SJSA1 (cell line): ENCODE results near the gene RIC3. TPM values are rescaled to one million over a fixed set of nuclear protein-coding genes. Genes with fewer than 3 reads are reported as not detected.
A peak's percentile ranks its signal among the peaks of the same experiment; 100 is the strongest.

Experiments
- DNase-seq, 2 experiments: peaks; one replicate each; pipeline ENCODE4 v3.0.0-alpha.2; 2015 to 2020; ENCODE audit warnings: low spot score in 2 of 2, low read depth in 1 of 2
- H3K27ac ChIP-seq: fragments of 250-450 bp; sonication (Bioruptor Pico); 2 replicates; pipeline ENCODE4 v1.5.1; 2020; ENCODE audit warnings: mild to moderate bottlenecking, moderate library complexity
- H3K27me3 ChIP-seq: fragments of 250-450 bp; sonication (Bioruptor Pico); replicated peaks from 2 replicates; pipeline ENCODE4 v1.5.1; 2020; ENCODE audit warnings: mild to moderate bottlenecking, moderate library complexity
- H3K36me3 ChIP-seq: fragments of 250-450 bp; sonication (Bioruptor Pico); 2 replicates; pipeline ENCODE4 v1.5.1; 2020; ENCODE audit warnings: mild to moderate bottlenecking
- H3K4me1 ChIP-seq: fragments of 250-450 bp; sonication (Bioruptor Pico); replicated peaks from 2 replicates; pipeline ENCODE4 v1.6.1; 2021; ENCODE audit warnings: mild to moderate bottlenecking
- H3K4me3 ChIP-seq: fragments of 250-450 bp; sonication (Bioruptor Pico); 2 replicates; pipeline ENCODE4 v1.5.1; 2020; ENCODE audit warnings: mild to moderate bottlenecking
- H3K9me3 ChIP-seq: fragments of 250-450 bp; sonication (Bioruptor Pico); replicated peaks from 2 replicates; pipeline ENCODE4 v1.5.1; 2020; ENCODE audit warnings: mild to moderate bottlenecking
- total RNA-seq: library from RNA; depleted of rRNA; stranded (reverse); fragments of >200 nt; shearing (Covaris generic); gene quantifications from 2 replicates; pipeline ENCODE4 v1.2.3, GENCODE V29; 2014

The RIC3 gene
- total RNA-seq, 1 experiment from 2014 or later = not detected

DNA sequence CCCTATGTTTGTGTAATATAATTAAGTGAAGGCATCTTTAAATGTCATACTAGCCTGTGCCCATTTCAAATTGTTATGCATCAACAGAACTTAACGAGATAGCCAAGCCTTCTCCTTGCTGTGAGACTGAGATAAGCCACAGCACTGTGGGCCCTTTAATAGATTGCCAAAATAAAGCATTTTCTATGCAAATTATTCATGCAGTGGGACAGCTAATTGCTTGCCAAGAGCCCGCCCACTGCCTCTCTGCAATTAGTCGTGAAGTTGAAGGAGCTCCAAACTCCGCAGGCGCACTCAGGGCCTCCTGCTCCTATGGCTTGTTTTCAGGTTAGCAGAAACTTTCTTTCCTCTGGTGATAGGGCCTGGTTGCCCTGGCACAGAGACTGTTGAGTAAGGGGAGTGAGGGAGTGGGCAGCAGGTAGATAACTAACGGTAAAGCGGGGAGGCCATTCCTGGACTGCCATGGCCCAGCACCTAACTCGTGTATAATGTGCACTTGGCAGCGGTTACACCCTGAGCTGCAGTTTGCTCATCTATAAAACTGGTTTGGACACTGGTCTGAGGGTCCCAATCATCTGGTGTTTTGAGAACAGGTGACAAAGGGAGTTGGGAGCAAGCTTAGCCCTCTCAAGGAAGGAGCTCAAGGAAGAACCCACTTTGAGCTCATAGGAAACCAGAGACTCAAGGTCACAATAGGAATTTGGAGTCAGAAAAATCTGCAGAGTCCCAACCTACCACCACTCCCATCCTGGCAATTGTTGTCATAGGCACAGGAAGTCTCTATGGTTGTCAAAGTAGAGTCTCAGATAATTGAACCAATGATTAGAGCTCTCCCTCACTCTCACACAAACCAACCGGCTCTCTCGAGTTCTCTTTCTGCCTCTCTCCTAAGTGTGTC is 33.9 kb upstream of the RIC3 start:
- Histone ChIP-seq H3K27ac (no peak overlapping the region), H3K9me3 (no peaks in the 10 kb centered on the region), H3K36me3 (no peaks in the 10 kb centered on the region), H3K4me1 (no peaks in the 10 kb centered on the region), H3K27me3 (no peaks in the 10 kb centered on the region), H3K4me3 (no peak overlapping the region)
- DNase-seq = no peak

DNA sequence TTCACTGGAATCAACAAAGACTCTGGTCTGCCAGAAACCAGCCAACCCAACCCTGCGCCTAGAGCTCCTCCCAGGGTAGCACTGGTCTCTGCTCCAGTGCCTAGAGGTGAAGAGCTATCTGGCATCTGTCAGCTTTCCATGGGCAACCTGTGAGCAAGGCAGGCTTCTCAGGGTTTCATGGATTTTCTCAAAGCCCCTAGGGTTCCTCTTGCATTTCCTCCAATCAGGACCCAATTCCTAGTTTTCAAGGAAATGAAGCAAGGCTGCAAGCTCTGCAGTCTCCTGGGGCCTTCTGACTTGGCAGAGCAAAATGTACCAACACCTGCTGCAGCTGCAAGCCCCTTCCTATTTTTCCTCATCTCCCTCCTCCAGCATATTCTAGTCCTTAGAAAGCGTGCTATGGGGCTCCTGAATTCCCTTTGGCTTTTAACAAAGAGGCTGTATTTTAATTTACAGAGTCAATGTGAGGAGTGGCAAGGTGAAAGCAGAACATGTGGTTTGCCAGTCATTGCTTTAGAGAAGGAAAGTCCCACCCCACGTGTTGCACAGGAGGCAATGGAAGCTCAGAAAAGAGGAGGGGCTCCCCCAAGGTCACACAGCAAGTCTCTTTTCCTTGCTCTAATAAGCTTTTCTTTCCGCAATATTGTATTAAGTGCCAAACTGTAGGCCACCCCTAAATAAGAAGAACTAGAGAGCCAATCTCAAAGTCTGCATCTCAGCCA is 33.0 kb upstream of the RIC3 start:
- Histone ChIP-seq H3K36me3 (no peaks in the 10 kb centered on the region), H3K4me1 (no peaks in the 10 kb centered on the region), H3K4me3 (no peak overlapping the region), H3K27me3 (no peaks in the 10 kb centered on the region), H3K27ac (no peak overlapping the region), H3K9me3 (no peaks in the 10 kb centered on the region)
- DNase-seq = no peak

DNA sequence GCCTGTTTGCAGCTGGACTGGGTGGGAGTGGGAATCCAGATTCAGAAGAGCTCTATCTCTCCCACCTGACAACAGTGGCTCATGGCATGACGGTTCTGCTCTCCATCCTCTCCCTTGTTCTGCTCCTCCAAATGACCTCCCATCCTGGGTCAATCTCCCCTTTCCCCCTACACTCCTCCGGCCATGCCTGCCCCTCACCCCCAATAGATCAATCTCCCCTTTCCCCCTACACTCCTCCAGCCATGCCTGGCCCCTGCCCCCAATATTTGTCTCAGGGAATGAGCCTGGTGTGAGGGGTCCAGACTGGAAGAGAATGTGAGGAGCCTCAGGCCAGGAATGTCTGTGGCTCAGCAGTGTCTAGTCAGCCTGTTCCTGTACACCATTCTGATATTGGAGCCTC is 30.9 kb upstream of the RIC3 start:
- no peaks in the 10 kb centered on the region for H3K4me1 ChIP-seq
- H3K36me3 ChIP-seq = no peaks in the 10 kb centered on the region
- H3K4me3 ChIP-seq = no peak overlapping the region
- no peak for DNase-seq
- H3K9me3 ChIP-seq = no peaks in the 10 kb centered on the region
- no peak overlapping the region for H3K27ac ChIP-seq
- H3K27me3 ChIP-seq = no peaks in the 10 kb centered on the region

DNA sequence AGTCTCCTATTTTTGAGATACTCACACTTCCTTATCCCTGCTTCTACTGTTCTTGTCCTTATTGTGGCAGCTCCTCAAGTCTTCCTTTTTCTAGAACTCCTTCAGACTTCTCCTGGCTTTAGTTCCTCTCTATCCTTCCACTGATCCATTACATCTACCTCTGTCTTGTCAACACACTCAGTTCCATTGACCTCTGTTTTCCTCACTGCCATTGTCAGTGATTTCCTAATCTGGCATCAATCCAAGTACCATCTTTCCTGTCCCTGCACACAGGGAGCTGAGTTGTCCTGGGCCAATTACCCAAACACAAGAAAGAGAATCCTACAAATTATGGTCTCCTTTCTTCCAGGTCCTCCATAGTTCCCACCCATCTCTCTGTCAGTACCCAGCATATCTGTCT is 27.9 kb upstream of the RIC3 start:
- H3K4me3 ChIP-seq = no peak overlapping the region
- no peak for DNase-seq
- H3K27me3 ChIP-seq = no peaks in the 10 kb centered on the region
- no peak overlapping the region for H3K27ac ChIP-seq
- H3K9me3 ChIP-seq = no peaks in the 10 kb centered on the region
- no peaks in the 10 kb centered on the region for H3K36me3 ChIP-seq
- no peaks in the 10 kb centered on the region for H3K4me1 ChIP-seq

DNA sequence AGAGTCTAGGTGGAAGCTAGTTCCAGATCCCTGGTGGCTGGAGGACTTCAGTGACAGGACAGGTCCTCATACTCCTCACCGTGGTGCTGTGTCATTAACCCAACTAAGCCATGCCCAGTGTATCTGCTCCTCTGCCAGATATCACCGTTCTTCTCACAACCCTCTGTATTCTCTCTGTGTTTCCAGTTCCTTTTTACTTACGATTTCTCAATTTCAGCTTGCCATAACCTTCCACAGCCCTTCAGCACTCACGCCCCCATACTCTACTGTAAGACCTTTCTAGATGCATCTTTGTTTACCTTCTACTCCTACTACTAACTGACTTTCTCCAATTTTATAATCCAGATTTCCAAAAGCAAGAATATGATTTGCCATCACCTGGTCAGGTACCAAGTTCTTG is 26.1 kb upstream of the RIC3 start:
- no peaks in the 10 kb centered on the region for H3K27me3 ChIP-seq

DNA sequence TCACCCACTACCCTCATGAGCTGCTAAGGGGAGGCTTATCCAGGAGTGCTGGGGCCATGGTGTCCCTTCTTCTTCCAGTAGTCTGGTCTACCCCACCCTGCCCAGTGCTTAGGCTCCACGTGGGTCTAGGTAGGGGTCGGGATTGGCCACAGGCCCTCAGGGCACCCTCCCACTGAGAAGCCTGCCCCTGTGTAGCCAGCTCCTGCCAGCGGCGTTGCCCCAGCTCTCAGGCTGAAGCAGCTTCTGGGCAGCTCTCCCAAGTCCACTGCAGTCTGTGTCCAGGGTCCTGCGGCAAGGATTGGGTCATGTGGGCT is 24.0 kb upstream of the RIC3 start:
- Histone ChIP-seq H3K36me3 (no peaks in the 10 kb centered on the region), H3K4me1 (no peaks in the 10 kb centered on the region), H3K27me3 (no peaks in the 10 kb centered on the region), H3K4me3 (no peak overlapping the region), H3K9me3 (no peaks in the 10 kb centered on the region), H3K27ac (no peak overlapping the region)
- peak in 1 of 2 experiments; percentile 1 for DNase-seq

More for the DNA sequence above, 26.1 kb upstream of the RIC3 start:
- Histone ChIP-seq H3K4me3 (no peak overlapping the region), H3K9me3 (no peaks in the 10 kb centered on the region), H3K27ac (no peak overlapping the region), H3K36me3 (no peaks in the 10 kb centered on the region), H3K4me1 (no peaks in the 10 kb centered on the region)
- DNase-seq = no peak

DNA sequence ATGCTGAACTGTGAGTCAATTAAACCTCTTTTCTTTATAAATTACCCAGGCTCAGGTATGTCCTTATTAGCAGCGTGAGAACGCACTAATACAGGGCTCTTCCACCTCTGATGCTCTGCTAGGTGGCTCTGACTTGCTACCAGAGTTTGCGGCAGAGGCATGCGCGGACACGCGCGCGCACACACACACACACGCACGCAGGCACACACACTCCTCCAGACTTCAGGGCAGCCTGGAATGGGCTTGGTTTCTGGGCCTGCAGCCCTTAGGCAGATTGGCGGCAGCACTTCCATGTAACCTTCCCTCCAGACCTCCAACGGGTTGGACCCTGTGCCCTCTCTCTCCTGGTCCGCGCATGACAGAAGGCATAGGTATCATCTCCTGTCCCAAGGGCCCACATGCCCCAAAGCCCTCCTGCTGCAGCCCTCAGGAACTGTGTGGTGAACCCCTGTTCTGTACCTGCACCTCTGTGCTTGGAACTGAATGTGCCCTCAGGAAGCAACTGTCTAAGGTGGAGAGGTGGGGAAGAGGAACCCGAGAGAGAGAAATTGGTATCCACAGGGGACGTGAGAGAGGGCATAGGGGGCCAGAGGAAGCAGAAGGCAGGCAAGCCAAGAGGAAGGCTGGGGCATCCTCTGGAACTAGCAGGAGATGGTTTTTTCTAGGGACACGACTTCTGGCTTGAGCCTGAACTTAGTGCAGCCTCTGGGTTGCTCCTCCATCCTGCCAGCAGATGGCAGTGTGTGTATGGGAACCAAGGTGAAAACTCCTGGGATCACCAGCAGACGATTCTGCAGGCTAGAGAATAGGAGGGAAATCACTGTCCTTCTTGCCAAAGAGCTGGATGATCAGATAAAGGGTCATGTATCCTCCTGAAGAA is 23.4 kb upstream of the RIC3 start:
- H3K4me3 ChIP-seq = no peak overlapping the region
- peak; percentile 9 to 44 for DNase-seq
- H3K27me3 ChIP-seq = no peaks in the 10 kb centered on the region
- no peaks in the 10 kb centered on the region for H3K4me1 ChIP-seq
- H3K27ac ChIP-seq = no peak overlapping the region
- no peaks in the 10 kb centered on the region for H3K9me3 ChIP-seq
- no peaks in the 10 kb centered on the region for H3K36me3 ChIP-seq

DNA sequence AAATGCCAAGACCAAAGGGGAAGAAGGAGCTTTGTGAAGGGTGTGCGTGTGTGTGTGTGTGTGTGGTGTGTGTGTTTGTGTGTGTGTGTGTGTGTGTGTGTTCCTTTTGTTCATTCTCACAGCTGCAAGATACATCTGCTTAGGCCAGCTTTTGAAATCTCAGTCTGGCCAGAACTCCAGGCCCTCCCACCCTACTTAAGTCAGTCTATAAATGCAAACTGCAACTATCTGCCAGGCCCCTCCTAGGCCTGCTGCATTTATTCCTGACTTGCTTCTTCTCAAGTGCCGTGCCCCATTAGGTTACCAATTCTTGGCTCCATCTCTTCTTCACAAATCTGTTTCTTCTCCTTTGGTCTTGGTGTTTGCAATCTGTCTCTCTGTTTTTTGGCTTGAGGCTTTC is 21.6 kb upstream of the RIC3 start:
- Histone ChIP-seq H3K4me3 (no peak overlapping the region), H3K27me3 (no peaks in the 10 kb centered on the region), H3K27ac (no peak overlapping the region), H3K9me3 (no peaks in the 10 kb centered on the region), H3K36me3 (no peaks in the 10 kb centered on the region), H3K4me1 (no peaks in the 10 kb centered on the region)
- no peak for DNase-seq

DNA sequence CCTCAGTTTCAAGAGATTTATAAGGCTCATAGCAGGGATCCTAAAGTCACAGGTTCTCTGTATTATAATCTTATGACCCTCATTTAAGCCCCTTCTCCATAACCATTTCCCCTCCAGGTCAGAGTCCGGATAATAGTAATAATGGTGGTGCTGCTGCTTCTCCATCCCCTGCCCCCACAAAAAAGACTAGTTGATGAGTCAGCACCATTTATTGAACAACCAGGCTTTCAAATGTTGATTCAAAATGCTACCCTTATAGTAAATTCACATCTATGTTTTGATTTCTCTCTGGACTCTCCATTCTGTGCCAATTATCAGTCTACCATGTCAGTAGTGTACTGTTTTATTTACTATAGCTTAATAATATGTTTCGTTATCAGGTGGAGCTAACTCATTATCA is 17.6 kb upstream of the RIC3 start:
- no peak overlapping the region for H3K27ac ChIP-seq
- H3K4me3 ChIP-seq = no peak overlapping the region

DNA sequence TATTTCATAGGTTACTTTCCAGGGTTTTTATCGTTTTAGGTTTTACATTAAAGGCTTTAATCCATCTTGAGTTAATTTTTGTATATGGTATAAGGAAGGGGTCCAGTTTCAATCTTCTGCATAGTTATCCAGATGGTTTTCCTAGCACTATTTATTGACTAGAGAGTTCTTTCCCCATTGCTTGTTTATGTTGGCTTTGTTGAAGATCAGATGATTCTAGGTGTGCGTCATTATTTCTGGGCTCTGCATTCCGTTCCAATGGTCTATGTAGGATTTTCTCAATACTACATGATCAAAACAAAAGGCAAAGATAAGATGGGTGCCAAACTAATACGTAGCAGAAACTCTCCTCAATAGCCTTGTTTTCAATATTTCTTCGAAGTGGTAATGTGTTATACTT is 14.3 kb upstream of the RIC3 start:
- Histone ChIP-seq H3K9me3 (no peaks in the 10 kb centered on the region), H3K4me1 (no peaks in the 10 kb centered on the region), H3K4me3 (no peak overlapping the region), H3K27me3 (no peaks in the 10 kb centered on the region), H3K36me3 (no peaks in the 10 kb centered on the region), H3K27ac (no peak overlapping the region)
- DNase-seq = no peak

More for the DNA sequence above, 17.6 kb upstream of the RIC3 start:
- DNase-seq = no peak
- H3K27me3 ChIP-seq = no peaks in the 10 kb centered on the region
- no peaks in the 10 kb centered on the region for H3K9me3 ChIP-seq
- no peaks in the 10 kb centered on the region for H3K36me3 ChIP-seq
- H3K4me1 ChIP-seq = no peaks in the 10 kb centered on the region

DNA sequence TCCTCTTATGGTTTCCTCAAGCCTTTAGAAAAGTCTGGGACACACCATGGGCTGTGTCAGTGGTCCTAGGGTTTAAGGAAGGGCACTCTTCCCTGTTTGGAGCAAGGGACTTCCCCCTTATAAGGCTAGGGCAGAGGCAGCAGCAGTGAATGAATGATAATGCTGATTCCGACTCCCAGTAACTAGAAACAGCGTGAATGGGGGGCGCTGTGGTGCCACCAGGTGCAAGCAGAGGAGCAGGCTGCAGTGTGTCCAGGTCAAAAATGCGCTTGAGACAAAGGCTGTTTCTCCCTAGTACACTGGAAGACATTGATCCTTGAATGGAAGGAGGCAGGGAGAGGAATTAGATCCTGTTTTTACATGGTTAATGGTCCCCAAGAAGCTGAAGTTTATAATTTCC is 11.6 kb upstream of the RIC3 start:
- H3K27me3 ChIP-seq = no peaks in the 10 kb centered on the region
- H3K36me3 ChIP-seq = no peaks in the 10 kb centered on the region
- no peak overlapping the region for H3K27ac ChIP-seq

DNA sequence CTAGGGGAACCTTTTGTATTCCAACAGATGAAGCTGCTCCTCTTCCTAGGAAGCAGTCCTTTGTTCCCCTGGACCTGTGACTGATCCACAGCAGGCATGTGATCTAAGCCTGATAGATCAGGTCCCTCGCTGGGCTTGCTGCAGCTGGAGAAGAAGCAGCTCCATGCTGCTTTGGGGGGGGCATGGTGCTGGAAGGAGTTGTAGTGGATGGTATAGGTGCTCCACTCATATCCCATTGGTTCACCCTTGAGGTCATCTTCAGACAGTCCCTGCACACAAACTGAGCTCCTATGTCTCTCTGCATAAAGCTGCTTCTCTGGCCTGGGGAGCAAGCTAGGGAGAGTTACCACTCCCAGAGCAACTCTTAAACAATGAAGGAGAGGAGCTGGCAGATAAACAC is 9.5 kb upstream of the RIC3 start:
- H3K9me3 ChIP-seq = no peaks in the 10 kb centered on the region
- no peaks in the 10 kb centered on the region for H3K27me3 ChIP-seq
- H3K36me3 ChIP-seq = no peaks in the 10 kb centered on the region
- H3K27ac ChIP-seq = no peak overlapping the region
- no peak for DNase-seq
- no peak overlapping the region for H3K4me3 ChIP-seq
- no peaks in the 10 kb centered on the region for H3K4me1 ChIP-seq

More for the DNA sequence above, 11.6 kb upstream of the RIC3 start:
- H3K4me1 ChIP-seq = no peaks in the 10 kb centered on the region
- no peaks in the 10 kb centered on the region for H3K9me3 ChIP-seq
- no peak overlapping the region for H3K4me3 ChIP-seq
- DNase-seq = no peak

DNA sequence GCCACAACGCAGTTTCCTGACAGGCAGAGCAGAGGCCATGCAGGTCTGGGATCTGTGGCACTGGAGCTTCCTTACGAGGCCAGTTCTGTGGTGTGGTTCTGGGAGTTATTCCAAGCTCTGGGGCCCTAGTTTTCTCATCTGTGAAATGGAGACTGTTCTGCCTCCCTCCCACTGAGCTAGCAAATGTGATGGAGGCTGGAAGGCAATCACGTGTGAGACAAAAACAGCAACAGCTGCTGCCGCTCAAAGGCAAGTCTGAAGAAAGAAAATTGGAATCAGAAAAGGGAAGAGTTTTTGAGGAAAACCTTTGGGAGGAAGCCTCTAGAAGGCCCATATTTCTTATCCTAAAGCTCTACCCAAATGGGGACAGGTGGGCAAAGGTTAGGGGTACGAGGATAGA is 8.3 kb upstream of the RIC3 start:
- no peak overlapping the region for H3K4me3 ChIP-seq
- H3K36me3 ChIP-seq = no peaks in the 10 kb centered on the region
- no peaks in the 10 kb centered on the region for H3K9me3 ChIP-seq
- no peaks in the 10 kb centered on the region for H3K27me3 ChIP-seq
- no peak overlapping the region for H3K27ac ChIP-seq
- H3K4me1 ChIP-seq = no peaks in the 10 kb centered on the region
- no peak for DNase-seq

DNA sequence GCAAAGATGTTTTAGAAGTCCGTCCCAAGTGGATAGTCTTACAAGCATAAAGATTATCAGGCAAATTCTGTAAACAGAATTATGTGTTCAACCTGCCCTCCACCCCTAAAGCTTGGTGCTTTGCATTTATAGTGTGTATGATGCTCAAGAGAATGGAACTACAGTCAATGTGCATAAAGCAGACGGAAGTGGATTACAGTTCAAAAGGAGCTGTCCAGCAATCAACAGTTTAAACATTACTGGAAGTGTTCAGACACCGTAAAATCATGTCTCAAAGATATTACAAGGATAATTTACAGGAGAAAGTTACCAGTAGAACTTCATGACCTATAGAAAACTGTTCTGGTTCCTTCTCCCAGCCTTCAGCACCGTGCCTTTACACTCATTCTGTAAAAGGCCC is 1.0 kb downstream of the RIC3 start:
- no peaks in the 10 kb centered on the region for H3K36me3 ChIP-seq
- no peak for DNase-seq
- H3K9me3 ChIP-seq = no peaks in the 10 kb centered on the region
- H3K27ac ChIP-seq = no peak overlapping the region
- H3K27me3 ChIP-seq = peaks cover 7% of the 10 kb centered on the region
- no peaks in the 10 kb centered on the region for H3K4me1 ChIP-seq
- no peak overlapping the region for H3K4me3 ChIP-seq
